HL-60 (cell line): ENCODE measurements around the gene USF1.

Source experiments
- DNase-seq, 2 experiments: peaks; one replicate each; pipeline ENCODE4 v3.0.0-alpha.2; 2010 to 2020; ENCODE audit warnings: low read depth in 1 of 2, low spot score in 1 of 2
- H3K27ac ChIP-seq: fragments of 250-450 bp; sonication (Bioruptor Pico); replicated peaks from 2 replicates; pipeline ENCODE4 v1.5.1; 2020; ENCODE audit warnings: mild to moderate bottlenecking, moderate library complexity
- H3K27me3 ChIP-seq: fragments of 250-450 bp; sonication (Bioruptor Pico); 2 replicates; pipeline ENCODE4 v1.5.1; 2021; ENCODE audit warnings: mild to moderate bottlenecking, moderate library complexity; ENCODE audit not compliant: insufficient read depth, poor library complexity, severe bottlenecking
- H3K4me3 ChIP-seq: replicated peaks from 2 replicates; pipeline ENCODE4 v1.5.1; 2011; ENCODE audit warnings: mild to moderate bottlenecking, control low read depth, low read length; ENCODE audit not compliant: insufficient read depth
- GABPA ChIP-seq: IDR thresholded peaks from 2 replicates; pipeline ENCODE4 v1.6.1; 2012; ENCODE audit warnings: low read depth
- POLR2AphosphoS5 ChIP-seq: IDR thresholded peaks from 2 replicates; pipeline ENCODE4 v1.6.1; 2012; ENCODE audit warnings: low read depth
- SPI1 ChIP-seq: IDR thresholded peaks from 2 replicates; pipeline ENCODE4 v1.6.1; 2012; ENCODE audit warnings: low read depth, mild to moderate bottlenecking, borderline replicate concordance
- TF ChIP-seq, protein P1 (sequence below): IDR thresholded peaks from one replicate; pipeline ENCODE4 v1.5.1; 2011; ENCODE audit warnings: low read length, control low read depth, inconsistent platforms; ENCODE audit not compliant: insufficient read depth
- TF ChIP-seq, protein P2 (sequence below): IDR thresholded peaks from 2 replicates; pipeline ENCODE4 v1.6.1; 2012; ENCODE audit warnings: low read depth; ENCODE audit not compliant: insufficient replicate concordance

The USF1 gene

DNA sequence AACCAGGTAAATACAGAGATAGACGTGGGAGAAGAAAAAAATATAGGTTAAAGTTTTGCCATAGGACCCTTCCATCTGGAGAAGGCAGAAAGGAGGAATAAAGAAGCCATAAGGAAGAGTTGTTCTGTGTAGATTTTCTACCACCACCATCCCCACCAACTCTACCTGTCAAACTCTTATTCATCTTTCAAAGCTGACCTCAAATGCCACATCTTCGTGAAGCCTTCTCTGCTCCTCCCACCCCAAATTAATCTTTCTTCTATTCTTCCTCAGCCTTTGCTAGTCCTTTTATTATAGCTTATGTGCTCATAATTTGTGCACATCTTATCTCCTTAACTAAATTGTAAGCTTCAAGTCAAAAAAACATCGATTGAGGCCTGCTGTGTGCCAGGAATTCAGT lies 44.8 kb upstream of the USF1 start:
- TF ChIP-seq, protein P1, sequence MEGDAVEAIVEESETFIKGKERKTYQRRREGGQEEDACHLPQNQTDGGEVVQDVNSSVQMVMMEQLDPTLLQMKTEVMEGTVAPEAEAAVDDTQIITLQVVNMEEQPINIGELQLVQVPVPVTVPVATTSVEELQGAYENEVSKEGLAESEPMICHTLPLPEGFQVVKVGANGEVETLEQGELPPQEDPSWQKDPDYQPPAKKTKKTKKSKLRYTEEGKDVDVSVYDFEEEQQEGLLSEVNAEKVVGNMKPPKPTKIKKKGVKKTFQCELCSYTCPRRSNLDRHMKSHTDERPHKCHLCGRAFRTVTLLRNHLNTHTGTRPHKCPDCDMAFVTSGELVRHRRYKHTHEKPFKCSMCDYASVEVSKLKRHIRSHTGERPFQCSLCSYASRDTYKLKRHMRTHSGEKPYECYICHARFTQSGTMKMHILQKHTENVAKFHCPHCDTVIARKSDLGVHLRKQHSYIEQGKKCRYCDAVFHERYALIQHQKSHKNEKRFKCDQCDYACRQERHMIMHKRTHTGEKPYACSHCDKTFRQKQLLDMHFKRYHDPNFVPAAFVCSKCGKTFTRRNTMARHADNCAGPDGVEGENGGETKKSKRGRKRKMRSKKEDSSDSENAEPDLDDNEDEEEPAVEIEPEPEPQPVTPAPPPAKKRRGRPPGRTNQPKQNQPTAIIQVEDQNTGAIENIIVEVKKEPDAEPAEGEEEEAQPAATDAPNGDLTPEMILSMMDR: no peak
- TF ChIP-seq POLR2AphosphoS5 (no peak), GABPA (no peak), SPI1 (no peak)
- TF ChIP-seq, protein P2, sequence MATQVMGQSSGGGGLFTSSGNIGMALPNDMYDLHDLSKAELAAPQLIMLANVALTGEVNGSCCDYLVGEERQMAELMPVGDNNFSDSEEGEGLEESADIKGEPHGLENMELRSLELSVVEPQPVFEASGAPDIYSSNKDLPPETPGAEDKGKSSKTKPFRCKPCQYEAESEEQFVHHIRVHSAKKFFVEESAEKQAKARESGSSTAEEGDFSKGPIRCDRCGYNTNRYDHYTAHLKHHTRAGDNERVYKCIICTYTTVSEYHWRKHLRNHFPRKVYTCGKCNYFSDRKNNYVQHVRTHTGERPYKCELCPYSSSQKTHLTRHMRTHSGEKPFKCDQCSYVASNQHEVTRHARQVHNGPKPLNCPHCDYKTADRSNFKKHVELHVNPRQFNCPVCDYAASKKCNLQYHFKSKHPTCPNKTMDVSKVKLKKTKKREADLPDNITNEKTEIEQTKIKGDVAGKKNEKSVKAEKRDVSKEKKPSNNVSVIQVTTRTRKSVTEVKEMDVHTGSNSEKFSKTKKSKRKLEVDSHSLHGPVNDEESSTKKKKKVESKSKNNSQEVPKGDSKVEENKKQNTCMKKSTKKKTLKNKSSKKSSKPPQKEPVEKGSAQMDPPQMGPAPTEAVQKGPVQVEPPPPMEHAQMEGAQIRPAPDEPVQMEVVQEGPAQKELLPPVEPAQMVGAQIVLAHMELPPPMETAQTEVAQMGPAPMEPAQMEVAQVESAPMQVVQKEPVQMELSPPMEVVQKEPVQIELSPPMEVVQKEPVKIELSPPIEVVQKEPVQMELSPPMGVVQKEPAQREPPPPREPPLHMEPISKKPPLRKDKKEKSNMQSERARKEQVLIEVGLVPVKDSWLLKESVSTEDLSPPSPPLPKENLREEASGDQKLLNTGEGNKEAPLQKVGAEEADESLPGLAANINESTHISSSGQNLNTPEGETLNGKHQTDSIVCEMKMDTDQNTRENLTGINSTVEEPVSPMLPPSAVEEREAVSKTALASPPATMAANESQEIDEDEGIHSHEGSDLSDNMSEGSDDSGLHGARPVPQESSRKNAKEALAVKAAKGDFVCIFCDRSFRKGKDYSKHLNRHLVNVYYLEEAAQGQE: no peak
- DNase-seq: no peak
- H3K27ac ChIP-seq: no peak overlapping the region
- H3K27me3 ChIP-seq: no peaks in the 10 kb centered on the region
- H3K4me3 ChIP-seq: no peak overlapping the region

DNA sequence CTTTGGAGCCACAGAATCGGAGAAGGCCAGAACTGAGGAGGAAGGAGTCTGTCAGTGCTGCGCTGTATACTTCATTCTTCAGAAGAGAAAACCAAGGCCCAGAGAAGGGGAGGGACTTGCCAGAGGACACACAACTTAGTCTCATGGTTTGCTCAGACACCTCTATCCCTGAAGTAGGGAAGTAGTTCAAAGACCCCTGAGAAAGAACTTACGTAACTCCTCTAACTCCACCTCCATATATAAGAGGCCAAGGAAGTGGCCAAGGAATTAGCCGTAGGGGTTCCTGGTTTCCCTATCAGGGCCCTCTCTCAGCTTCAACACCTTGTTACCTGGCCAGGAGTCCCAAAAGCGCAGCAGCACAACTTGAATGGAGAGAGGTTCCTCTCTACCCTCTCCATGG lies 44.2 kb upstream of the USF1 start:
- Histone ChIP-seq H3K27me3 (no peaks in the 10 kb centered on the region), H3K4me3 (no peak overlapping the region), H3K27ac (no peak overlapping the region)
- TF ChIP-seq, protein P2: no peak
- TF ChIP-seq SPI1: no peak
- no peak for TF ChIP-seq POLR2AphosphoS5
- TF ChIP-seq GABPA: no peak
- TF ChIP-seq, protein P1: no peak
- no peak for DNase-seq

DNA sequence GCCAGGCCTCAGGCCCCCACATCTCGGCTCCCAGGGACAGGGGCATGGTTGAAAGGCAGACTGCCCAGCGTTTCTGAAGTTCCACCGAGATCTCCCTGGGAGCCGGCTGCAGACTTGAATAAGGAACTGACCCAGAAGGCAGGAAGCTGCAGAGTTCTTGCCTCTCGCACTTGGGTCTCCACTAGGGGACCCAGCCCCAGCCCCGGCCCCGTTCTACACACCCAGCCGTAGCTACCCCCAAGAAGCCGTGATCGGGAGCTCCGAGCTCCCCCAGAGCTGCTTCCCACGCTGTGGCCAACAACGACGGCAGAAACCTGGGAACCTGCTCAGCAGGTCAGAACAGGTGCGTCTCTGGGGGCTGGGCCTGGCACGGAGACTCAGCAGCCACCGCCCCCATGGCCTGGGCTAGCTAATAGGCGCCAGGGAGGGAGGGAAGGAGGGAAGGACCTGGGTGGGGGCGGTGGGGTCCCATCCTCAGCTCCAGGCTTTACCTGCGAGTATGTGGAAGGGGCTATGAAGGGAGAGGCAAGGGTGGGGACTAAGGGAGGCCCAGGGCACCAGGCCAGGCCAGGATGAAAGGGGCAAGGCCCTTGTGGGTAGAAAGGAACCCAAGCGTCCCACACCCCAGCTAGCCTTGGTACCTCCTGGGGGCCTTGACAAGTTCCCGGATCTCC lies 43.6 kb upstream of the USF1 start, which contains the start of gene NECTIN4:
Gene NECTIN4, minus strand, starts transcription at position 308 of the 674 bp plus-strand sequence. Its CDS starts 262 bp downstream, at position 46.
- TF ChIP-seq, protein P2: no peak
- DNase-seq: no peak
- Histone ChIP-seq H3K27me3 (no peaks in the 10 kb centered on the region), H3K4me3 (no peak within 1 kb of the TSS), H3K27ac (no peak within 1 kb of the TSS)
